HPDE6-E6E7 (cell line): Measurements from ENCODE around the gene NR3C2.

ENCODE experiments used
- DNase-seq: peaks from one replicate; pipeline ENCODE4 v3.0.0; 2011; ENCODE audit warnings: missing footprints; ENCODE audit errors: extremely low spot score

Gene NR3C2

DNA sequence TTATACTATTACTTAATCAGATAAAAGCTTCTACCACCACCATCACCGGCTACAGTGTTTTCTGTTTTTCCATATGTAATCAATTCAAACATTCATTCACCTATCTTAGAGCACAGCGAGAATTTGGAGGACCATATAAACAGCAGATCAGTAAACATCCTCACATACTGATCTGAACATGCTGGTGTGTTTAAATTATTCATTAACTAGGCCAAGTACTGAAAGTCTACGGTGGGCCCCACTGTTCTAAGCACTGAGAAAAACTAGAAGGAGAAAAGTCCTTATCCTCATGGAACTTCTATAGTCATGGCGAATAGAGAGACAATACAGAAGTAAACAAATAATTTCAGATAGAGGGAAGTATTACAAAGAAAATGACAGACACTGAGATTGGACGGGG lies 176.6 kb downstream of the NR3C2 start:
- no peak for DNase-seq

GRCh38 chr4:148263802-148264201 lies 178.4 kb downstream of the NR3C2 start:
- no peak for DNase-seq

DNA sequence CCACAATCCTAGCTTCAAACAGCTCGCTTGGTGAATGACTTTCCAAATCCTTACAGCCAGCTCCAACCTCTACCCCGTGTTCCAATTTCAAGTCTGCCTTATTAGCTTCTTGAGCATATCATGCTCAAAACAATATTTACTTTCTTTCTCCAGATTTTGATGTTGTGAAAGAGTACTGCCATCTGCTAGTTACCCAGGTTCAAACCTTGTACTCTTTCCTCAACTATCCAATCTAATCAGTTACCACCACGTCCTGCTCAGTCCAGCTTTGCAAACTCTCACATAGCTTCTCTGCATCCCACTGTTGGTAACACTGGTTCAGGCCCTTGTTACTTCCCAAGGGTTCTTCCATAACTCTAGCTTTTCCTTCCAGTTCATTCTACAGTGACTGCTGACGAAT lies 179.1 kb downstream of the NR3C2 start:
- DNase-seq = no peak

- DNase-seq = no peak
These were observed 180.4 kb downstream of the NR3C2 start for GRCh38 chr4:148261848-148262247.

GRCh38 chr4:148259841-148260240 lies 182.4 kb downstream of the NR3C2 start:
- no peak for DNase-seq

DNA sequence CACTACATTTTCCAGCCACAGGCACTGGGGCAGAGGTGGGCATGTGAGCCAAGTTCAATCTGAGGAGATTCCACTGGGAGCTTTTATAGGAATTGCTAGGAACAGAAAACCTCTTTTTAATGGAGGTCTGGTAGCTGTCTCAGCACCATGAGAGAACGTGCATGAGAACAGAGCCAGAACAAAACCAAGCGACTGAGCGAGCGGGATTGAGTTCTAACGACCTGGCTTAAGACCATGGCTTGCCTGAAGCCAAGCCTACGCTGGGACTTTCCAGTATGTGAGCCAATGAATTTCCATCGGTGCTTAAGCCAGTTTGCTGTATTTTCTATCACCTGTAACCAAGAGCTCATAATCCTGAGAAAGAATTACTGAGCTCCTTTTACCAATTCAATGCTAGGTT lies 183.7 kb downstream of the NR3C2 start:
- DNase-seq = no peak

GRCh38 chr4:148255344-148255720 lies 186.9 kb downstream of the NR3C2 start:
- DNase-seq = no peak

DNA sequence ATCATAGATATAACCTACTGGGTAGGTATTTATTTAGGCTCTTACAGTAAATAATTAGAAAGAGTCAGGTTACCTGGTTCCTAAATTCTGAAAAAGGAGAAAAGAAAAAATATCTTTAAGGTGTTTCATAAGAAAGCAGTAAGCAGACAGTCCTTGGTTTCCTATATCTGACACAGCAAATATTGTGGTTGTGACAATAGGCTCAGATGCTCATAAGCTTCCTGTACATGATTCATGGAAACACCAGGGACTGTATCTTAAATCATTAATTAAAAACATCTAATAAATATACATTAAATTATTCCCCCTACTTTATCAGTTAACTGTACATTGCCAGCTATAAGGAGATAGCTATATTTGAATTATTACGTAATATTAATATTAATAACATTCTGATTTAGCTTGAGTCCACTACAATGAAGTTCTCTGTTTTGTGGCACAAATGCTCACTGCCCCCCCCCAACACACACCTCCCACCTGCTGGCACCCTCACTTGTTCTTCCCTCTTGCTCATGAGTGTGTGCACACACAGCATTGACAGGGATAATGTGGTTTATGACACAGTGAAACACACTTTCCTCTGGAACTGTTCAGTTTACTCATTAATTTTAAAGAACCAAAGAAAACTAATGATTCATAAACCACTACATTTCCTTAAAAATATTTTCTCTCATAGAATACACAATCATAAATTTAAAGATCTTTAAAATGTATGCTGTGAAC lies 187.4 kb downstream of the NR3C2 start:
- DNase-seq = no peak

- DNase-seq = no peak
These were observed 188.4 kb downstream of the NR3C2 start for GRCh38 chr4:148253768-148254167.

- no peak for DNase-seq
These were observed 193.4 kb downstream of the NR3C2 start for GRCh38 chr4:148248824-148249223.

DNA sequence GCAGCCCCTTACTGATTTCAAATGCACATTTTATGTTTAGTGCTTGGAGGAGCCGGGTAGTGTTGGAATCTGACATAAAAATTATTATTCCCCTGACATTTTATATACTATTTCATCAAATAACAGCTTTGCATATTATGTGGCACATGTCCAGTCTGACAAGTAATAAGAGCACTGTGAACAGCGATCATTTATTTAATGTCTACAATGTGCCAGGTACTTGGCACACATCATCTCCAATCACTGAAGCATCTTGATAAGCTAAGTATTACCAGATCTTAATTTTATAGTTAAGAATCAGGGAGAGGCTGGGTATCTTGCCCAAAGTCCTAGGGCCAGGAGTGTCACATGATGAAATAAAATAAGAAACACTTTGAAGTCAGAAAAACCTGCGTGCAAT lies 197.2 kb downstream of the NR3C2 start:
- DNase-seq = no peak

GRCh38 chr4:148243837-148244236 lies 198.4 kb downstream of the NR3C2 start:
- DNase-seq = no peak

DNA sequence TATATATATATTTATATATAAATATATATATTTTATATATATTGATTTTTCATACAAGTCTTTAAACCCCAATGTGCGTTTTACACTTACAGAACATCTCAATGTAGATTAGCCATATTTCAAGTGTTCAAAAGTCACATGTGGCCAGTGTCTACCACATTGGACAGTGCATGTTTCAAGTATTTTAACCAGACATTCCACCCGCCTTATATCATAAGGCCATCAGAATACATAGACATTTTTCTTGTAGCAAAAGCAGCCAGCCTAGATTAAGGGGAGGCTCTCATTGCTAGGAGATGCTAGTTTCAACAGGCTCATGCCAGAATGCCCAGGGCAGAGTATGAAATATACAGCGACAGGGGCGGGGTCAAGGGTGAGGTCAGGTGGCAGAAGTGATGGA lies 202.0 kb downstream of the NR3C2 start:
- no peak for DNase-seq

DNA sequence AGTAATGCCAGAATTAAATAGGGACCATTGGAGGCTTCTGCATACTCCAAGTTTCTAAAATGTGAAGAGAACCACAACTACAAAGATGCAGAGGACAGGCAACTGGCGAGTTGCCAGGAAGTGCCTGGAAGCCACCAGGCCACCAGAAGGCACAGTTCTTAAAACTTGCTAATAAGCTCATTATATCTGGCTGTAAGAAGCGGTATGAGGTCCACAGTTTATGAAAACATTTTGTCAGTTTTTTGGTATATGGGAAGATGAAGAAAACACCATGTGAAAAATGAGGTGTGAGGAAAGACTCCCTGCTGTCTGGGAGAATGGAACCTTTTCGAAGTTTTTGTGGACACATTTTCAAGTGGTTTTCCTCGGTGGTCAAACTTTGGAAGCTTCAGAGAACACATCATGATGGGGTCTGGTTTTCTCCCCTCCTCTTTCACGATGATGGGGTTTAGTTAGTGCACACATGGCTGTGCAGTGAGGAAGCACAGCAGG lies 202.7 kb downstream of the NR3C2 start:
- no peak for DNase-seq

- no peak for DNase-seq
These were observed 203.3 kb downstream of the NR3C2 start for GRCh38 chr4:148238811-148239493.

GRCh38 chr4:148238086-148238485 lies 204.1 kb downstream of the NR3C2 start:
- DNase-seq = no peak

DNA sequence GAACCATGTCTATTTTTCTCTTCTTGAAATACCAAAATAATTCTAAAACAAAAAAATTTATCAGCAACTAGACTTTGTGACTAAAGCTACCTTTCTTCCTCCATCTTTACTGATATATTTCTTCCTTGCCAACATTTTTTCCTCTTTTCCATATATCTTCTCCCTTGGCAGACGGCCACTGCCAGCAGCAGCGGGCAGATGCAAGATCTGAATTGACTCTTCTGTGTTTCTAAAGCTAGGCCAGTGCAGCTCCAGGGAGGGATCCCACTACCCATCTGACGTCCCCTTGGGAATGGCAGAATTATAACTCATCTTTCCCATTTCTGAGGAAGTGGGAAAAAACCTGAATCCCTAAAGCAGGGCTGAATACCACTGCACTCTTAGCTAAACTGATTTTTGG lies 206.4 kb downstream of the NR3C2 start:
- no peak for DNase-seq

GRCh38 chr4:148229798-148230197 lies 212.4 kb downstream of the NR3C2 start:
- no peak for DNase-seq

DNA sequence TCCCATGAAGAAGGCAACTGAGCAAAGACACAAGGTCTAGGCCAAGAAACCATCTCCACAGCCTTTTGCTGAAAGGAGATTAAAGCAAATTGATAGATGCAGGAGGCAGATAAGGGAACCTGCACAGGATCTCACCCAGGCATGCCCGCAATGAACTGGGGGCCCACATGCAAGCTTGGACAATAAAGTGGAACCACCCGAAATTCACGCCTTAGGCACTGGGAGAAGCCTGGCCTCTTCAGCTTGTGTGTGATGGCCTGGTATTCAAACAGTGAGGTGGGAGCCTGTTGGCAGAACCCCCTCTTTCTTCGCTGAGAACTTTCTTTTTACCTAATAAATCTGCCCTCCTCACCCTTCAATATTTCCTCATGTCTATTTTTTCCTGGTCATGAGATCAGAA lies 213.2 kb downstream of the NR3C2 start:
- DNase-seq = no peak

- no peak for DNase-seq
These were observed 215.1 kb downstream of the NR3C2 start for GRCh38 chr4:148227147-148227546.

DNA sequence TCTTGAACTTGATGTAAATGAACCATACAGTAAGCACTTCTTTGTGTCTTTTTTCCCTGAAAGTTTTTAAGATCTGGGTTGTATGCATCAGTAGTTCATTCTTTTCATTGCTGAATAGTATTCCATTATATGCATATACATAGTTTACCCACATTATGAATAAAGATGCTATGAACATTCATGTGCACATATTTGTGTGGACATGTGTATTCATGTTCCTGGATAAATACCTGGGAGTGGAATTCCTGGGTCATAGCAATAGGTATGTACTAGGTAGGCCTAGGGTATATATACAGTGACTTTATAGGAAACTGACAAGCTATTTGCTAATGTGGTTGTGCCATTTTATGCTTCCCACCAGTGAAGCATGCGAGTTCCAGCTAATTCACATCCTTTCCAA lies 215.9 kb downstream of the NR3C2 start:
- DNase-seq = no peak

DNA sequence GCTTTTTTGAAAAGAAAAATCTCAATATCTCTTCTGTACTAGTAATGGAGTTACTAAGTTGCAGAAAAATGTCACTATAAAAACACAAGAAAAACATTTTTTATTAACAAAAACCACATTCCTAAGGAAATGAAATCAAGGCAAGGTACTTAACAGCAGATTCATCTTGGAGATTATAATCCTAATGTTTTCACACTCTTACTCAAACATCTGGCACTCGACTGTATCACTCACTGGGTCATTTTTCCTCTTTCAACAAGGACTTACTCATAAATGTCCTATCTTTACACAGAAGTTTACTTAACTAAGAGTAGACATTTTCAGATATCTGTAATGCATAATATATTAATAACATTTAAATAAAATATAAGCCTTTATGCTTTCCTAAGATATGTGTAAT lies 216.6 kb downstream of the NR3C2 start:
- no peak for DNase-seq

DNA sequence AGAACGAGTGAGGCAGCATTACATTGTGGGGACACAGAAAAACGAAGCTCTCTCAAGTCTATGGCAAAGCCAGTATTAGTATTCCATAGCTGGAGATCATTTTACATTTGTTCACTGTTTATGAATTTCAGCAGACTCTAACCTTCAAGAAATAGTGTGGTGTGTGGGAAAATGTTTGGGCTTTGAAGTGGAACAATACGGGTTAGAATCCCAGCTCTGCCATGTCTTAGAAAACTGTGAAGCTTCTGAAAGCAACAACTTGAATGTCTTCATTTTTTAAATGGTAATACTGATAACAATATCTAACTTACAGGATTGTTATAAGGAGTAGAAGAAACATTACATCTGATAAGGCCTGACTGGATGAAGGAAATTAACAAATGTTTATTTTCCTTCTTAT lies 217.7 kb downstream of the NR3C2 start:
- DNase-seq = no peak
